ENCODE results near the gene SLC35C1. TPM values are rescaled to one million over a fixed set of nuclear protein-coding genes. Genes with fewer than 3 reads are reported as not detected.

Gene SLC35C1
- 10.2 and 11.0 TPM in 2 replicates for total RNA-seq (2014; rRNA removed; shearing (Covaris generic))

GRCh38 chr11:45804761-45805304 is at the start of gene SLC35C1:
TSS of gene SLC35C1 (plus strand) at chr11:45805149. CDS start at chr11:45805802, 653 bp downstream.
- DNase-seq (ENCODE audit: low read depth): peak; percentile 95

DNA sequence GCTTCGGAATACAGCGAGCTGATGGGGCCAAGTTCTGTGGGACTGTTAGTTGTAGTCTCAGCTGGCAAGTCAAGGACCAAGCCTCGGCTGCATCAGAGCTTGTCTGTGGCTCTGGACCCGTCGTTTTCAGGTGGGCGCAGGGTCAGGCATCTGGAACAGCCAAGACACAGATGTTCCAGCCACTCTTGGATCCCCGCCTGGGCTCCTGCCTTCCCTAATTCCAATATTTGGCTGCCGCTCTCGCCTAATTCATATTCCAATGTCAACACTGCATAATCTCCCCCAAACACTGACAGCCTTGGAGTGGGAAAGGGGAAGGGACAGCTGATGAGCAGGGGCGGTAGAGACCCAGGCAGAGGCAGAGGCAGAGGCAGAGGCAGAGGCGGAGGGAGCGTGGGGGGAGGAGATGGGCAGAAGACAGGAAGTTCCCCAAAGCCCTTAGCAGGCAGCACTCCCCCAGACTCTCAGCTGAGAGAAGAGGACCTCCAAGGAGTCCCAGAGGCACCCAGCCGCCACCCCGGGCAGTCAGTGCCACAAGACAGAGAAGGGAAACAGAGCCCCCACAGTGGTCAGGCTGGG is 49.6 kb upstream of the SLC35C1 start:
- DNase-seq (ENCODE audit: low read depth): no peak

DNA sequence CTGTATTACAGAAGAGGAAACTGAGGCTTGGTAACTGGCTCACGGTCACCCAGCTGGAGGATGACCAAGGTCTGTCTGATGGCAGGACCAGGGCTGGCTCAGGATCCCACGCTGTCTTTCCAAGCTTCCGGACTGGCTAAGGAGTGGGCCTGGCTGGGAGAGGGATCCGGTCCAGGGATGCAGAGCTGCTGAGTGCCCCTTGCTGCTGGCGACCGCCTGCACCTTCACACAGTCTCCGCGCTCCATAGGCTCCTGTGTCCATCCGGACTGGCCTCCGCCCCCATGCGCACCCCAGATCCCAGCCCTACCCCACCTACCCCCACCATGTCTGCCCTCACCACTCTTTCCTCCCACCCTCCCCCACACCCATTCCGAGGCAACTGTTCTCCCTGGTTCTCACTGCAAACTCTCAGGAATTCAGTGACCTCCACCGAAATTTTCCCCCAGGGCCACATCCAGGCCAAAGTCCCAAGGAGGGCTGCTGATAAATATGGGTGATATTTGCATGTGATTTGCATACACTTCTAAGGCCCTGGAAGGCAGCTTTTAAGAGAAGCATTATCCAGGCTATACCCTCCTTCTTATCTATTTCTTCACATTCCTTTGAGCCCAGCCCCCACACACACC is 48.5 kb upstream of the SLC35C1 start:
- DNase-seq (ENCODE audit: low read depth): no peak

DNA sequence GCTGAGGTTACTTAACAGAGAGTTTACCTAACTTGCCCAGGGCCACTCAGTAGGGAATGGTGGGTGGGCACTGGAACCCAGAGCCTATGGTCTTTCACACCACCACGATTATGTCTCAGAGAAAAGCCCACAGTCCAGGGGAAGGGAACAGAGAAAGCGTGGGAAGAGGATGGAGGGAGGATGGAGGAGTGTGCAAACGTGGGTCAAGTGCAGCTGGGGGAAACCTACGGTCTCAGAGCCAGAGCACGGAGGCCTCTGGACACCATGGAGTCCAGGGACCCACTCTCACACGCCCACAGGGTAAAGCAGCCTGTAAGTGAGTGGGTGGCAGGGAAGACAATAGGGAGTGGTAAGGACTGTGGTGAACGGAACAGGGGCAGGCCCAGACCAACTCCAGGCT is 47.3 kb upstream of the SLC35C1 start:
- no peak for DNase-seq (ENCODE audit: low read depth)

DNA sequence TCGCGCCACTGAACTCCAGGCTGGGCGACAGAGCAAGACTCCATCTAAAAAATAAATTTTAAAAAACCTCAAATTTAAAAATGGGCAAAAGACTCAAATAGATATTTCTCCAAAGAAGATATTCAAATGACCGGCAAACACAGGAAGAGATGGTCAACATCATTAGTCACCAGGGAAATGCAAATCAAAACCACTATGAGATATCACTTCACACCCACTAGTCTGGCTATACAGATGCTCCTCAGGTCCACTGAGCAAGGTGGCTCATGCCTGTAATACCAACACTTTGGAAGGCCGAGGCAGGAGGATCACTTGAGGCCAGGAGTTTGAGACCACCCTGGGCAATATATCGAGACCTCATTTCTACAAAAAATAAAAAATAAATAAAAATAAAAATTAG is 43.3 kb upstream of the SLC35C1 start:
- DNase-seq (ENCODE audit: low read depth): no peak

DNA sequence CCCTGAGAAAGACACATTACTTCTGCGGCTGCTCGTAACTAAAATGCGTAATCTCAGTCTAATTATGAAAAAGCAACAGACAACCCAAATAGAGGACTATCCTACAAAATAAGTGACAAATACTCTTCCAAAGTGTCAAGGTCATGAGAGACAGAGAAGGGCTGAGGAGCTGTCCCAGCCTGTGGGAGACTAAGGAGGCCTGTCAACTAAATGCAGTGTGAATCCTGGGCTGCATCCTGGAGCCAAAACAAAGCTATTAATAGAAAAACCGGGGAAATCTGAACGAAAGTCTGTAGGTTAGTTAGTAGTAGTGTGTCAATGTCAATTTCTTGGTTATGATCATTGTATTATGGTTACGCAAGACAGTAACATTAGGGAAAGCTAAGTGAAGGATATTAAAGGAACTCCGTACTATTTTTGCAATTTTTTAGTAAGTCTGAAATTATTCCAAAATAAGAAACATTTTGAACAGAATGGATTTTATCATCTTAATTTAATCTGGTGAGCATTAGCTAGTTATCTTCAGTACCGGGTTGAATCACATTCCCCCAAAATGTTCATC is 39.8 kb upstream of the SLC35C1 start:
- no peak for DNase-seq (ENCODE audit: low read depth)

DNA sequence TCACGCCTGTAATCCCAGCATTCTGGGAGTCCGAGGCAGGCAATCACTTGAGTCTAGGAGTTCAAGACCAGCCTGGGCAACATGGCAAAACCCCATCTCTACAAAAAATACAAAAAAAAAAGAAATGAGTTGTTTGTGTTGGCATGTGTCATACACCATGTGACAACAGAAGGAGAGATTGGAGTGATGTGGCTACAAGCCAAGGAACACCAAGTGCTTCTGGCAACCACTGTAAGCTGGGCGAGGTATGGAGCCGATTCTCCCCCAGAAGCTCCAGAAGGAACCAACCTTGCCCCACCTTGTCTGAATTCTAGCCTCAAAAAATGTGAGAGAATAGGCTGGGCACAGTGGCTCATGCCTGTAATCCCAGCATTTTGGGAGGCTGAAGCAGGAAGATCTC is 39.1 kb upstream of the SLC35C1 start:
- peak; percentile 10 for DNase-seq (ENCODE audit: low read depth)

DNA sequence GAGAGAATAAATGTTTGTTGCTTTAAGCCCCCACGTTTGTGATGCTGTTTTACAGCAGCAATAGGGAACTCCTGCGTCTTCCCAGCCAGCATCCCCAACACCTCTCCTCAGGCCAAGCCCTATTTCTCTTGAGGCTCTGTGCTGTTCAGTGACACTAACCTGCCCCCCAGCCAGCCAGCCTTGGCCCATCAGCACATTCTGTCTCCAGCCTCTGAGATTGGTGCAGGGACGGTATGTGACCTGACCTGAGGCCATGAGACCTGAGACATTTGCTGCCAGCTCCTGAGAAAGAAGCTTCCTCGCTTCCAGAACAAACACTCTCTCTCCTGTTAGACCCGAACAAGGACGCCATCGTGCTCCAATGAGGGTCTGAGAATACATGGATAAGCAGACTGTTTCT is 38.5 kb upstream of the SLC35C1 start:
- no peak for DNase-seq (ENCODE audit: low read depth)

GRCh38 chr11:45768486-45768885 is 36.5 kb upstream of the SLC35C1 start:
- no peak for DNase-seq (ENCODE audit: low read depth)

GRCh38 chr11:45769960-45770359 is 35.0 kb upstream of the SLC35C1 start:
- DNase-seq (ENCODE audit: low read depth): no peak

GRCh38 chr11:45771193-45771565 is 33.8 kb upstream of the SLC35C1 start:
- DNase-seq (ENCODE audit: low read depth): peak; percentile 46

DNA sequence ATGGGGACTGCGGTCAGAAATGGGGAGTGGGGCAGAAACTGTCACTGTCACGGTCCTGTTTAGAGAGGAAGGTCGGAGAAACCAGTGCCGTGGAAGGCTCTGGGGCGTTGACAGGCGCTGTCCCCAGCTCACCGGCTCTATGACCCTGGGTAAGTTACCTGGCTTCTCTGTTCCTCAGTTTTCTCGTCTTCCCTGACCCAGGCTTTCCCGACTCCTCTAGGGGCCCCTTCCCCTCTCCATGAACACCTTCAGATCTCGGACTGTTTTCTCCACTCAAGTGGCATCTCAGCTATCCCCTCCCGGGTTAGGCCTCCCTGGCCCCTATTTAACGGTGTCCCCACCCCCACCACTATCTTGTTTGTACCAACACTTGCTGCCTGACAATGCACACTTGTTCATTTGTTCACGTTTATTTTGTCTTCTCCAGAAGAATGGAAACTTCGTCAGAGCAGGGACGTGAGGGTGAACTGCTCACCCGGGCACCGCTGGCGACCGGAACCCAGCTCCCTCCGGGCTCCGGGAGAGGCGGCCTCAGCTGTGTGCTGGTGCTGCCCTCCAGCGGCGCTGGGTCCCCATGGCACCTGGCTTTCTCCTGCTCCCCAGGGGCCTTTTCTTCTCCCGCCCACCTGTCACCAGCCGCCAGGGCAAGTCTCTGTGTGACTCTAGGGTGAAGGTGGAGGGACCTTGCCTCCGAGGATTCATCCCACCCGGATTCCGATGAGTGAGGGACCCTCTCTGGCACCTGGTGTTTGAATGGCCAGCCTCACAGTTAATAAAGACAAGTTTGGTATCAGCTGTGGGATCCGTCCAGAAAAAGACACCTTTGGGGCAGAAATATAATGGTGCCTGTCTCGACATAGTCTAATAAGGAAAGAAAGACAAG is 33.1 kb upstream of the SLC35C1 start:
- DNase-seq (ENCODE audit: low read depth): peak; percentile 68

DNA sequence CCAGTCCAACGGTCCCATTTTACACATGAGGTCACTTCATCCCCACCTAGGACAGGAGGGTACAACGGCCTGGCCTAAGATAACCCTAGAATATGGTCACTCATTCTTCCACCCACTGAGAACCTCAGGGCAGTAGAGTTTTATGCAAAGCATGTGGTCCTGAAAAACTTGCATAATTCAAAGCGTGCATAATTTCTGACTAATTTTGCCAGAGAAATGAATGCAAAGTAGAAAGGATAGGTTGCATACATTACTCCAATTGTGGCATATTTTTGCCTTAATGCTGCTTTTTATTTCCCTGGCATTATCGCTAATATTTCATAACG is 32.5 kb upstream of the SLC35C1 start:
- no peak for DNase-seq (ENCODE audit: low read depth)

DNA sequence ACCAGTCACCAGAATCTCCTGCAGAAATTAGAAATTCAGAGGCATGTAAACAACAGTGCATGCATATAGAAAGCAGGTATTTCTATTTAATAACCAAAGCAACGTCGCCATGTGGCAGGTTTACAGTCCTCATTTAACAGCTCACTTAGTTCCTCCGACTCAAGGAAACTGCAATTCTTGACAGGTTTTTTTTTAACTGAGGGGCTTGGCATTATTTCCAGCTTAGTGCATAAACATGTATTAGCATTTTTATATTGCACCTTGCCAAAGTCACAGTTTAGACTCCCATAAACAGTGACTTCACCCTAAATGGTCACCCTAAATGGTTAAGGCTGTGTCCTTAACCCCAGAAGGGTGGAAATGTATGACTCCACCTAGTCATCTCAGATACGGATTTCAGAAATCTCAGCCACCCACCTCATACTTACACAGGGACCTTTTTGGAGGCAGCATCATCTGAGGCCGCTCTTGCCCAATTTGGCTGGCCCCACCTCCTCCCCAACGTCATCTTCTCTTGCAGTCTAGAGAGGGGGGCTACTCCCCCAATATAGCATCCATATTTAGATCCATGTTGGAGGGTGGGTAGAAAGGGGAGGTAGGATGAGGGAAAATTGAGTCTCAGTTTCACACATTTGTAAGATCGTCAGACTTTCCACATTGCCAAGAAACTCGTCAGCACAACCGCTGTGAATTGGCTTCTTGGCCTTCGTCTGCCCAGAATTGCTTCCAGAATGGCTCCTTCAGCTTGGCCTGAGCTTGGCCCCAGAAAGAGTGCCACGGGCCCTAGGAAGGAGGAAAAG is 31.8 kb upstream of the SLC35C1 start:
- no peak for DNase-seq (ENCODE audit: low read depth)

DNA sequence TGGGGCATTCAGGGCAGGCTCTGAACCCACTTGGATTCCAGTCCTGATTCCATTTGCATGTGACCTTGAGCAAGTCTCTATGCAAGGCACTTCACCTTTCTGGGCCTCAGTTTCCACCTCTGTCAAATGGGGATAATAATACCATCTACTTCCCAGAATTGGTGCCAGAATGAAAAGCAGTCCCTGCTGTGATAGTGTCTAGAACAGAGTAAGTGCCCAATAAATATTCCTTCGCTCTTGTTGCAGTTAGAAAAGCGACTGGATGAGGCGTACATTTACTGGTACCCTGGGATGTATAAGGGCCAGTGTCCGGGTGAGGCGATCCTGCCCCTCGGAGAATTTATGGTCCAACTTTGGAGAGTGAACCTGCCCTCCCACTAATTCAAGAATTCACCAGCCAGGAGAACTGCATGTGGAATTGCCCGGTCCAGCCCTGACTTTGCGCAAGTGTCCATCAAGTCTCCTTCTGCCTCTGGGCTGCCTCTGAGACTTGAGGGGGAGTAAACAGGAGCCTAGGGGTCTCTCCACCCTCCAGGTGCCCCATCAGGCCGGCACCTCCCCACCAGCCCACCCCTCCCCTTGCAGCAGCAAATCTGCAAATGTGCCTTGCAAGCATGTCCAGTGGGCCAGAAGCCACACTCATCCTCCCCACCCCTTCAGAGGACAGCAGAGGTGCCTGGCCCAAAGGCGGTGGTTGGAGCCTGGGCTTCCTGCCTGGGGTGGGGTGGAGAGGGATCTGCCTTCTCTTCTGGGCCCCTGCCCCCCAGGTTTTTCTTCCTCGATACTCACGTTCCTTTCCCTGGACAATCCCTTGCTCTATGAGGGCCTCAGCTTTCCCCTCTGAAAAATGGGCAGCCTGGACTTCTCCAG is 30.9 kb upstream of the SLC35C1 start:
- no peak for DNase-seq (ENCODE audit: low read depth)

DNA sequence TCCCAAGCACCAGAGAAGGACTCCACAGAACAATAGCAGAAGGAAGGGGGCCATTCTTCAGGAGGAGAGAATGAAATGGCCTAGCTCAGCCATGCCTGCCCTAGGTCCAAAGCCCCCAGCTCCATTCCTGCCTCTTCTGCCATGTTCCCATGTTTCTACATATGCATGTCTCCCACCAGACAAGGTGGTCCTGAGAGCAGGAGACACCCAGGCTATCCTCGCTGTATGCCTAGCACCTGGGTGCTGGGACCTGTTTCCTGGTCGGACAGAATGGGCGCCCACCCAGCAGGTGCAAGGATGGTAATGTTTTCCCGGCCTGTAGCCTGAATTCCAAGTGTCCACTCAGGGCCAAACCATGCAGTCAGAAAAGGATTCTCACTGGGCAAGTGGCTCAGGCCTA is 30.2 kb upstream of the SLC35C1 start:
- DNase-seq (ENCODE audit: low read depth): no peak

- no peak for DNase-seq (ENCODE audit: low read depth)
Measured at GRCh38 chr11:45777127-45777969, 27.6 kb upstream of the SLC35C1 start.

DNA sequence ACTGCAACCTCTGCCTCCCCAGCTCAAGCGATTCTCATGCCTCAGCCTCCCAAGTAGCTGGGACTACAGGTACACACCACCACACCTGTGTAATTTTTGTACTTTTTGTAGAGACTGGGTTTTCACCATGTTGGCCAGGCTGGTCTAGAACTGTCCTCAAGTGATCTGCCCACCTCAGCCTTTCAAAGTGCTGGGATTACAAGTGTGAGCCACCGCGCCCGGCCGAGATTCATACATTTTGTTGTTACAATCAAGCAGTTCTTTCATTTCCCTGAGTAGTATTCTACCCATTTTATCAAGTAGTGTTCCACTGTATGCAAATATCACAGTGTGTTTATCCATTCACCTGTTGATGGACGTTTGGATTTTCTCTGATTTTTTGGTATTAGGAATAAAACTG is 26.6 kb upstream of the SLC35C1 start:
- no peak for DNase-seq (ENCODE audit: low read depth)

DNA sequence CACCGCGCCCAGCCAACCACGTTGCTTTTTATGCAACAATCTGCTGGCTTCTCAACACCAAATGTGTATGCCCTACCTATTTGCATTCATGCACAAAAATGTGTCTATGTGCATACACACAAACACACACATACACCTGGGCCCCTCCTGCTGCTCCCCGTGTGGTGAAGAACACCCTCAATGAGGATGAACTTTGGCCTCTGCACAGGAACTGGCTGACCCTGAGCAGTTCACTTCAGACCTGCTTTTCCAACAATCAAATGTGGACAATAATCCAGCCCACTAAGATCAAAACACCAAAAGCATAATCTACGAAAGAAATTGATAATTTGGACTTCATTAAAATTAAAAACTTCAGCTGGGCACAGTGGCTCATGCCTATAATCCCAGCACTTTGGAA is 25.3 kb upstream of the SLC35C1 start:
- DNase-seq (ENCODE audit: low read depth): no peak

DNA sequence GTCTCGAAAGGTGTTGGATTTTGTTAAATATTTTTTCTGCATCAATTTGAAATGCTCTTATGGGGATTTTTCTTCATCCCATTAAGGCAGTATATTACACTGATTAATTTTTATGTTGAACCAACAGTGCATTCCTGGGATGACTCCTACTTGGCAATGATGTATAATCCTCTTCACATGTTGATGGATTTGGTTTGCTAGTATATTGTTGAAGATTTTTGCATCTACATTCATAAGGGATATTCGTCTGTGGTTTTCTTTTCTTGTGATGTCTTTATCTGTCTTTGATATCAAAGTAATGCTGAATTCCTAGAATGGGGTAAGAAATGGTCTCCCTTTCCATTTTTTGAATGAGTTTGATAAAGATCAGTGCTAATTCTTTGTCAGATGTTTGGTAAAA is 18.7 kb upstream of the SLC35C1 start:
- DNase-seq (ENCODE audit: low read depth): no peak

Data from M059J (cell line).